ENCODE results near the gene KCNH6.

KCNH6 gene

GRCh38 chr17:63511331-63511730, 11.8 kb upstream of the KCNH6 start:
- no peak for DNase-seq

GRCh38 chr17:63512388-63512787, 10.8 kb upstream of the KCNH6 start:
- no peak for DNase-seq

DNA sequence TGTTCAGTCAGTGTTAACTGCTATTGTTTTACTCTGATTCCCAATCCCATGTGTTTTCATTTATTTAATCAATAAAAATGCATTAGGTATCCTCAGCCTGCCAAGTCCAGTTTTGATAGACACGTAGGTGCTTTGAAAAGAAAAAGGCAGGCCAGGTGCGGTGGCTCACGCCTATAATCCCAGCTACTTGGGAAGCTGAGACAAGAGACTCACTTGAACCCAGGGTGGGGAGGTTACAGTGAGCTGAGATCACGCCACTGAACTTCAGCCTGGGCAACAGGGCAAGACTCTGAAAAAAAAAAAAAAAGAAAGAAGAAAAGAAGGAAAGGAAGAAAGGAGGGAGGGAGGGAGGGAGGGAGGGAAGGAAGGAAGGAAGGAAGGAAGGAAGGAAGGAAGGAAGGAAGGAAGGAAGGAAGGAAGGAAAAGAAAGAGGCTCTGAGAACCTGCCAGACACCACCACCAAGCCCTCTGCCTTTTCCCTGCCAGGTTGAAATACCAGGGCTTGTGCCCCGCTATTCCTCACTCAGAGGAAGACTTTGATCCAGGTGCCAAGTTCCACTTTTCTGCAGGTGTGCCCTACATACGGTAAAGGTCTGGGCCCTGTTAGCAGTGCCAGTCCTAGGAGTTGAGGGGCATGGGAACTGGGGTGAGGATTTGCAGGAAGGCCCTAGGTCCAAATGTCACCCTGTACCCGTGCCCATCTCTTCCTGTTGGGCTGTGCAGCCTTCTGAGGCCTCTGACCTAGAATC, 10.1 kb upstream of the KCNH6 start:
- no peak for DNase-seq

DNA sequence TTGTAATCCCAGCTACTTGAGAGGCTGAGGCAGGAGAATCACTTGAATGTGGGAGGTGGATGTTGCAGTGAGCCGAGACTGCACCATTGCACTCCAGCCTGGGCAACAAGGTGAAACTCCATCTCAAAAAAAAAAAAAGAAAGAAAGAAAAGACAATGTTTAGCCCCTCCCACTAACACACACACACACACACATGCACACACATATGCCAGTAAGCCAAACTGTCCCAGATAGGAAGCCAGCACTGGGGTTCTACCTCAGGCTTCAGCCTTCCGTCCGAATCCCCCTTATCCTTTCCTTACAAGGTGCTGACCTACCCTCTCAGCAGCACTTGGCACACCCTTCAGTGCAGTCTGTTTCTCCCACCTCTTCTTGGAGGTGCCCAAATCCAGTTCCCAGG, 8.7 kb upstream of the KCNH6 start:
- no peak for DNase-seq

DNA sequence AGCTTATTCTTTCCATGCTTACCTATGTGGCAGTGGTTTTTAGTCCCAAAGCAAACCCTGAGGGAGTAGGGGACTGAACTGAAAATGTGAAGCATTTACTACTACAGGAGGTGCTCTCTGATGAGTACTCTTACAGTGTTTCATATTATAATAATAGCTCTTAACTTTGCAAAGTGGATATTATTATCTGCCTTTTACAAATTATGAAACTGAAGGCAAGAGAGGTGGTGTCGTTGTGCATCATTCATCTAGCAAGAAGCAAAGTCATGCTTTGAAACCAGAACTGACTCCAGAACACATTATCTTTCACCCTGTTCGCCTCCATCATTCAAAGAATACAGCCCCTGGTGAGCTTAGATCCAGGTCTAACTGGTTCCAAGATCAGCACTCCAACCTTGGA, 8.2 kb upstream of the KCNH6 start:
- no peak for DNase-seq

GRCh38 chr17:63515426-63515825, 7.7 kb upstream of the KCNH6 start:
- no peak for DNase-seq

DNA sequence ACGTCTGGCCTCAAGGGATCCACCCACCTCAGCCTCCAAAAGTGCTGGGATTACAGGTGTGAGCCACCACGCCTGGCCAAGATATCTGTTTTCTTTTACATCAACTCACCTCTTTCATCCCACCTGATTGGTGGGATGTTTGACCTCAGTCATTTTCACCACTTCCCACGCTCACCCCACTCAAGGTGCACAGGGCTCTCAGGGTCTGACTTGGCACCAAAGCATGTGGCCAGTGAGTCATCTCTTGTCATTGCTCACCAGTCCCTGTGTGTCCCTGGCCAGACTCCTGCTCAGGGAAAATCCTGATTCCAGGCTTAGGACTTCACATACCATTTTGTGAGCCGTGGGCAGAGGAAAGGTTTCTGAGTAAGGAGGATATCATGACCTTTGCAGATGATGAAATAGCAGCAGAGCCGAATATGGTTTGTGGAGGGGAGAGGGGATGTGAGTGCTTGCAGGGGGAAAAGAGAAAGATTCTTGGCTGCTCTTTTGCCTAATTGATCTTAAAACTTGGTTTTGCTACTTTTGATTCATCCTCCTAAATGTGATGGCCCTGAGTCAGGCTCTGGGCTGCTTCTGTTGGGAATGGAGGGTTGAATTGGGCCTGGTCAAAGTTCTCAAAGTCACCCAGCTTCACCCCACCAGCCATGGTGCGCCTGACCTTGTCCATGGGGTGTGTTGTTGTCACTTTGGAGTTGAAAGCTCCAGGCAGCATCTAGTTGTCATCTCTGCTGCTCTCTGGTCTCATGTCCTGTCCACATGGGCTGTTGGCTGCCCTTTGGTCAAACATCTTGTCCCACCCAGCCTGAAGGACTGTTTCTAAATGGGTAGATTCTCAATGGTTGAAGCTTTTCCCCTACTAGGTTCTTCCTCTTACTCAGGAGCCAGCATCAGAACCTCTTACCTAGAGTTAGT, 6.0 kb upstream of the KCNH6 start:
- DNase-seq: peak; percentile 55

- no peak for DNase-seq
These were observed 5.2 kb upstream of the KCNH6 start for GRCh38 chr17:63517825-63518534.

- no peak for DNase-seq
These were observed 3.9 kb upstream of the KCNH6 start for GRCh38 chr17:63519116-63519881.

DNA sequence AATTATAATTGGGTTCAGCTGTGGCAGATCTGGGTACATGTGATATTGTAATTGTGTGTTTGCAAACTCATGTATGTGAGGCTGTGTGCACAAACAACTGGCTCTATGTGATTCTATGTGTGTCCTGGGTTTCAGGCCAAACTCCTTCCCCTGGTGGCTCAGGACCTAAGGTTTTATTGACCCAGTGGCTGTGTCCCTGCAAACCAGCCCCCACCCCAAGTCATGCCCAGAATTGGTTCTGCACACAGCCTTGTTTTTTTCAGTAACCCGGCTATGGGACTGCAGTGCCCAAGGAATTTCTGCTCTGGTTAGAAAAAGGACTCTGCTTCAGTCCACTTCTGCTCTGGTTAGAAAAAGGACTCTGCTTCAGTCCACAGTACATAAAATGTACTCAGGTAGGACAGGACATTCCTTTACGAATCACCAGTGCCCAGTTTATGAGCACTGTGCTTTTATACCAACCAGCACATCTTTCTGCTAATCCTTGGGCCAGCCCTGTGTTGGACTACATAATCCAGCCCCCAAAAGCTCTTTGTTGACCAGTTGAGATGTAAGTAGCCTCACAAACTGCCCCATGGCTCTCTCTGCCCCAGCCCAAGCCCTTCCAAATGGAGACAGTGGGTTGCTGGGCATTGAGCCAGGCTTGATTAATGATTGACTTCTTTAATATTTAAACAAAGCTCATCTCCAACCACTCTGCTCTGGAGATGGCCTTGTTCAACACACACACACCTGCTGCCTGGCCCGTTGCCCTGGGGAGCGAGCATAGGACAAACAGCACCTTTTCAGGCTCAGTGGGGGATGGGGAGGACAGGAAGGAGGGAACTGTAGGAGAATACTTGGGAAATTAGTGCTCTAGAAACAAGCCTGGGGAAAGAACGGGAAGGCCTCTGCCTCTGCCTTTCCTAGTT, 2.9 kb upstream of the KCNH6 start:
- DNase-seq: no peak

- no peak for DNase-seq
These were observed 893 bp downstream of the KCNH6 start for GRCh38 chr17:63524051-63524450.

- no peak for DNase-seq
These were observed 2.2 kb downstream of the KCNH6 start for GRCh38 chr17:63525190-63525946.

DNA sequence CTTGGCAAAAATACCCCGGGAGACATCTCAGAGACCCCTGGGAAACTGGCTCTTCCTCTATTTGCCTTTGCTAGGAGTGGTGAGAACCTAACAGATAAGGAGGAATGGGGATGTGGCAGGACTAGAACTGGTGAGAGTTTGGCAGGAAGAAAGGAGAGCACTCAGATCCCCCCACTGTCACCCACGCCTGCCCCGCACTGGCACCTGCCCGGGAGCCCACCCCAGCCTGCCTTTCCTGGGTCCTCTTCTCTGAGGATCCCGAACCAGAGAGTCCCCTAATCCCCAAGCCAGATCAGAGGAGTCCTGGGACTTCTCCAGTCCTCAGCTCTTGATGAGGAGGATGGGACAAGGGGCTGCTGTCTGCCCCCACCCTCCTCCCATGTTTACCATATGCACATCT, 3.7 kb downstream of the KCNH6 start:
- DNase-seq: no peak

DNA sequence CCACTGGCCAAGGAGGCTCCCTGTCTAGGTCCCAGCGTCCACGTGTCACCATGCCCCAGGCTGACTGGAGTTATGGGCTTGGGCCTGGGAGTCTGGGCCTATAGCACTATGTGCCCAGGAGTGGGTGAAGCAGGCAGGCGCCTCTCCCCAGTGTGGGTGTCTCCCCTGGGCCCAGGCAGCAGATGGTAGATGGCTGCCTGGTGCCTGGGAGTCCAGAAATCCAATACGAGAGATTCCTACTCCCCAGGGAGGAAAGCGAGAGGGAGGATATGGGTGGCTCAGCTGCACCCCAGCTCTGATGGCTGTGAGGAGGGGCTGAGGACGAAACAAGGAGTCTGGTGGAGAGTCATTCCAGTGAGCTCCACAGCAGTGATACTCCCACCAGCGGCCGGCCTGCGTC, 5.0 kb downstream of the KCNH6 start:
- no peak for DNase-seq

- DNase-seq: no peak
These were observed 6.8 kb downstream of the KCNH6 start for GRCh38 chr17:63529711-63530556.

DNA sequence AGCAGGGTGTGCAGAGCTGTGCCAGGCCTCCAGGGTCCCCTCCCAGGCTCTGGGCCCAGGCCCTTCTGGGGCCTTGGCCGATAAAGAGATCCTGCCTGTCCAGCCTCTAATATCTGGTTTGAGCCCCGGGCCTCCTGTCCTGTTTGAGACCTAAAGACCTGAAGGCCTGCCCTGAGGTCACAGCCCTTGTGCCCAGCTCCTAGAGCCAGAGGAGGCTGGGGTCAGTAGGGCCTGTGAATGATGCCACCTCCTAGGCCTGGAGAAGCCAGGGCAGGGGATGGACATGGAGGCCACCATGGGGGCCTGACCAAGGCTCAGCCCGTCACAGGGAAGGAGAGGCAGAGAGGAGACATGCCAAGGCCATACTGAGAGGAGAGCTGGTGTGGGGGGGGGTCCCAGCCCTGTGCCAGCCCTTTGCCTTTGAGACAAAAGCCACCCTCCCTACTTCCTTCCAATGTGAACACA, 7.4 kb downstream of the KCNH6 start:
- DNase-seq: no peak

DNA sequence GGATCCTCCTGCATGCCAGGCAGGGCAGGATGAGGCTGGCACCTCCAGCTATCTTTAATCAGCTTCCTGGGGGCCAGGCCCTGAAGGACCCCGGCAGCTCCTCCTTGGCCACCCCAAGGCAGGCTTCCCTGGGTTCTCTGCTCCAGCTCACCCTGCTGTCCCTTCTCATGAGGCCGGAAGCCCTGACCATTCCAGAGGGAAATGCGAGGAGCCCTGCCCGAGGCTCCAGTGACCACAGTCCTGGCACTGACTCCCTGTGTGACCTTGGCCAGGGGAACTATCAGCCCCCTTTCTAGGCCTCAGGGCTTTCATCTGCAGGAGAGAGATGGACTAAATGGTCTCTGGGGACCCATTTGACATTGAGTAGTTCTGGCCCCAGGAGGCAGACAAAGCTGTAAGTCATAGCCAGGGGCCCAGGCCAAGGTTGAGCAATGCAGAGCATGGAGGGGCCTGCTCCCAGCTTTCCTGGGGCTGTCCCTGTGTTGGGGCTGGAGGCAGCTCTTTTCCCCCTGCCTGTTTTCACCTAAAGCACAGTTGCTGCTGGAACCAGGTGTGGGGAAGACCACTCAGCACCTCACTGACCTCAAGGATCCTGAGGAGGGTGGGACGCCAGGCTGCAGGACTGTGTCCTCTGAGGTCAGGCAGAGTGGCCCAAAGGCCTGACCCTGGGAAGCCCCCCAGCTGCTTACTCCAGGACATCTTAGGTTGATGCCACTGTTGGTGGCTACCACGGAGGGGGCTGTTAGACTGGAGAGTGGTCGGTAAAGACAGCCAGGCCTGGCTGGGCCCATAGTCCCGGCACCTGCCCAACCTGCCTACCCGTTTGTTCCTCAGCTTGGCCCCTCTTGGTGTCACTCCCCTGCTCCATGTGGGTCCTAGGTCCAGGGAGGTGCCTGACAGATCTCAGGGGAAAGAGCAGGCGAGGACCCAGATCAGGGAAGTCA, 8.1 kb downstream of the KCNH6 start:
- DNase-seq: no peak

GRCh38 chr17:63533433-63534077, 10.4 kb downstream of the KCNH6 start:
- no peak for DNase-seq
